GM18508 (cell line): ENCODE measurements around the gene TULP4.
"Not testable (repeated sequence)": the region's sequence is repeated elsewhere in the genome, so short reads cannot be mapped to it uniquely, and the experiment has no call there.

Experiments
- ATAC-seq: cut with Tn5 transposase; IDR thresholded peaks from one replicate; pipeline ENCODE4 v1.9.1; 2021; ENCODE audit warnings: moderate number of reproducible peaks; ENCODE audit not compliant: insufficient read depth, unreplicated experiment

The TULP4 gene

GRCh38 chr6:158544428-158544827, 232.2 kb downstream of the TULP4 start:
- no peak for ATAC-seq

DNA sequence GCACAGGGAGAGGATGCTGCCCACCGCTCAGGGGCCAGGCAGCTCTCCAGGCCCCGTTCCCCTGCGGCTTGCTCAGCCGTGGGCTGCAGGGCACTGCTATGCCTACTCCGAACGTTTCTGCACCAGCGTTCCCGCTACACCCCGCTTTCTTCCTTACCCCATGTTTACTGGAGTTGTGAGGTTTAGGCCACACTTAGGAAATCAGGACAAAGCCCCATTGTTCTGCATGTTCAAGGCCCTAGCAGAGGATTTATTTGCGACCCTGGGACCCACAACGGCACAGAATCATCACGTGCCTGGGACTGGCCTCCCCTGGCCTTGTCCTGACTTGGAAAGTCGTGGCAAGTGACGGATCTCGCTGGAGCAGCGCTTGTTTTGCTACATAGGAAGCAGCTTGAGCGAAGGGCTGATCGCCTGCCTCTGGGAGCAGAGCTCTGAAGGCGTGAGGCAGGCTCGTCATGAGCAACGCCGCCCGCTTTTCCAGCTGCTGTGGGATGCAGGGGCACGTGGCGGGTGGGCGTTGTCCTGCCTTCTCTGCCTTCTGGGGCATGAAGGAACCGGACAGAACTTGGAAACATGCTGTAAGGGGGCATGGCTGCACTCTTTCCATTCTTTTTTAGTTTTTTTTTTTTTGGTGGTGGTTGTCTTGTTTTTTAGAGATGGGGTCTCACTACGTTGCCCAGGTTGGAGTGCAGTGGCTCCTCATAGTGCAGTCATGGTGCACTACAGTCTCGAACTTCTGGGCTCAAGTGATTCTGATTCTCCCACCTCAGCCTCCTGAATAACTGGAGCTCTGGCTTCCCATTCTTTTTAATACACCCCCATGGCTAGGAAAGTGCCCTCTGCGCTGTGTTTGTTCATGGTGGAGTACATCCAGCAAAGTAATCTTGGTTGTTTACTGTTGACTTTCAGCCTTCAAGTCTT, 233.0 kb downstream of the TULP4 start:
- ATAC-seq, result no peak

GRCh38 chr6:158548418-158549161, 236.3 kb downstream of the TULP4 start:
- ATAC-seq, result no peak

DNA sequence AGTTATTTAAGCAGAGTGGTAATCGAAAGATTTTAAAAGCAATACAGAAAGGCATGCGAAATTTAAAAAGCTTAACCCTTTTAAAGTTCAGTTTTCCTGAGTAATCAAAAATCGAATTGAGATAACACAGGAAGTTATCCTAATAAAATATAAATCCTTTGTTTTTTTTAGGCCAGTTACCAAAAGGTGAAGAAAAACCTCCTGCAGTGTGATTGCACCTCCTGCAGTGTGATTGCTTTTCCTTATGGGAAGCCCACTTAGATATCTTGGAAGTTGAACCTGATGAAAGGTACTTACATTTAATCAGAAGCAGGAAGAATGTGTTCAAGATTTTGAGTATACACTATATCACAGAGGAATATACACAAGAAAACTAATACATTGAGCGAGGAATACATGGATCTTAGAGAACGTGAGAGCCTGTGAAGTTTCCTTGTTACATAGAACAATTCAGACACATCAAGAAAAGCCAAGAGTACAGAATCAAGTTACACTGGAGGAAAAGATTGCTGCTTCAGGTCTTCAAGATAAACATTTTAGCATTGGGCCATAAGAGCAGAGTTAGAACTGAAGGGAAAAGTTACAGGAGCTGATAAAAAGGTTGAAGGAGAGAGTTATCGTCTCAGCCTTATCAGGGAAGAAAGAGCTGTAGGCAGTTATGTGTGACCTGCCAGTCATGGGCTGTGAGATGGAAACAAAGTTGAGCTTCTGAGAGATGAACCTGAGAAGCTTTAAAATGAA, 240.0 kb downstream of the TULP4 start:
- no peak for ATAC-seq

DNA sequence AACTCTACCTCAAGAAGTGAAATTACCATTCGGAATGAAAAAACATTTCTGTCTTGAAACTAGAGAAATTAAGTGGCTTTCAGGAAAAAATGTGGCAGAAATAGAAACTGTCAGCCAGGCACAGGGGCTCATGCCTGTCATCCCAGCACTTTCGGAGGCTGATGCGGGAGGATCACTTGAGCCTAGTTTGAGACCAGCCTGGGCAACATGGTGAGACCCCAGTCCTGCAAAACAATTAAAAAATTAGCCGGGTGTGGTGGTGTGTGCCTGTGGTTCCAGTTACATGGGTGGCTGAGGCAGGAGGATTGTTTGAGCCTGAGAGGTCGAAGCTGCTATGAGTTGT, 240.5 kb downstream of the TULP4 start:
- no peak for ATAC-seq

- ATAC-seq, result no peak
Measured at GRCh38 chr6:158554611-158555361, 242.5 kb downstream of the TULP4 start.

DNA sequence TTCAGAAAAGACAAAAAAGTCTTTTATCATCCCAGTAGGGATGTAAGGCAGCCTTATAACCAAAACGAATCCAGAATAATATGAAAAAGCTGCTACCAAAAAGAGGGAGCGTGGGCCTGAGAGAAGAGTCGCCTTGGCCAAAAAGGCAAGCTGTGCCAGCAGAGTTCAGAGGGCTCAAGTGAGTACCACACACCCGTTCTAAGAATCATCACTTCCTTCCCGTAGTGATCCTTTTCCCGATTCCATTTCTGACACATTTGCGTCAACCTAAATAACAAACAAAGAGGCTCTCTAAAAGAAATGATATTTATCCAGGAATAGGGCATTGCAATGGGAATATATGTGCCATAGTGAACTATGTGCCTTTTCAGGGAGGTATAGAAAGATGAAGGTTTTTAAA, 243.8 kb downstream of the TULP4 start:
- ATAC-seq, result no peak

GRCh38 chr6:158557110-158557509, 244.8 kb downstream of the TULP4 start:
- not testable (repeated sequence) for ATAC-seq

DNA sequence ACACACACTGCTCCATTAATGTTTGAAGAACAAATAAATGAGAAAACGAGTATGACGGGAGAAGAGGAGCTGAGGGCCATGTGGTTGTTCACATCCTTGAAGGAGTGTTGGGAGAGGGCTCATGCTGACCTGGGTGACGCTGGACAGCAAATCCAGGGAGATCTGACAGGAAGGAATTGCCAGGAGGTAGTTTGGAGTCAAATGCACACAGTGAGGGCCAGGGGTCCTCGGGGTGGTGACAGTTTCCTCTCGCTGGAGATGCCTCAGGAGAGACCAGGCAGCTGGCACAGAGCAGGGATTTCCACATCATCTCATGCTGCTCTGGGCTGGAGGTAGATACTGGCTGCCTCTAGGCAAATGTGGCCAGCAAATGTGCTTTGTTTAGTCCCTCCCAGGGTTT, 245.7 kb downstream of the TULP4 start:
- ATAC-seq, result no peak

DNA sequence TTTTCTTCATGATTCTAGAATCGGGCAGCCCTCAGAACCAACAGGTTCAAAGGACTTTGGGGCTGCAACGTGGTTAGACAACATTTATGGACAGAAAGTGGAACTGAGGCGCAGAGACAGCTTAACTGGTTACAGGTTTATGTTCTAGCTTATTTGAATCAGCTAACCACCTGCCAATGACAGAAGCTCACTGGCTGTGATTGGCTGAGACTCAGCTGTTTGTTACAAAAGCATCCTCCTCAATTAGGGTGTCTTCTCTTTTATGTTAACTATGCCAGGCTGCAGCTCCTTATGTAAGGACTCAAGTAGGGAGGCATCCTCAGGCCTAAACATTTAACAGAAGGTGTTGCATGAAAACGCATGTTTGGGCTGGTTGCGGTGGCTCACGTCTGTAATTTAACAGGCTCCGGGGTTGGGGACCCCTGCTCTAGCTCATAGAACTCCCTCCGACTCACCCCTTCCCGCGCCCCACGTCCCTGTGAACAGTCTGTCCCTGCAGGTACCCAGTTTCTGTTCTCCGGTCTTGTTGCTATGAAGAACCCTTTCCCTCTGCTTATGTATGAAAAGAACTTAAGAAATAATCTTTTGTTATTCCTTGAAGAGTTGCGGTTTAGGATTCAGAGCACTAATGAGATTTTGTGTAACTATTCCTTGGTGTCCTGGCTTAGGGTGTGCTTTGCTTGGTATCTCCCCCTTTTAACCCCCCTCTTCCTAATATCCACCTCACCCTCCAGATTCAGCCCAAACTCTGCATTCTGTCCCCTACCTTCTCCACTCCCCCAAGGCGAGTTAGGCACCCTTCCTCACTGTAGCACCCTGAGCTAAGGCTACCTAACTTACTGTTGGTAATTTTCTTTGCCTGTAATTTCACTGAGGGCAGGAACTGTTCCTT, 246.4 kb downstream of the TULP4 start:
- no peak for ATAC-seq

DNA sequence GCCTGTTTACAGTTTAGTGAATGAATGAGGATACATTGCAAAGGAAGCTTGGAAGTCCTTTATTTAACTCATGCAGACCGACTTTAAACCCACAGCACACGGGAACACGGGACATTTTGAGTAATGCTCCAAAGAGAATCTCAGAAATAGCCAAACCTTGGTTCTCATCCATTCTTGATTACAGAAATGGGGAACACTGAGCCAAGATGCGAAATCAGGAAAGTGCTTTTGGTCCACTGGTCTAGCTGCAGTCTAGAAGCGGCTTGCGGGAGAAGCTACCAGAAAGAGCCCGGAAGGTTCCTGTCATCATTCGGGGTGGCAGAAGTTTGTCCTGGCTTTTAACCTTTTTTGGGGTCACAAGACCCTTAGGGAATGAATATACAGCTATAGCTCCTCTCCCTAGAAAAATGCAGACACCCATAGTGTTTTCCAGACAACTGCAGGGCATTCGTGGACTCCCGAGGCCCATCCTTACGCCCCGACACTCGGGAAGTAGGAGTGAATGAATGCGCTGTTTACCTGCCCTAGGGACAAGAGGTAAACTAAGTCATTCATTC, 247.2 kb downstream of the TULP4 start:
- ATAC-seq, result no peak

- ATAC-seq, result no peak
Measured at GRCh38 chr6:158559895-158560835, 247.9 kb downstream of the TULP4 start, which contains the start of gene TMEM181. TMEM181 (plus strand) TSS chr6:158560091; CDS start chr6:158560225, 134 bp downstream.

DNA sequence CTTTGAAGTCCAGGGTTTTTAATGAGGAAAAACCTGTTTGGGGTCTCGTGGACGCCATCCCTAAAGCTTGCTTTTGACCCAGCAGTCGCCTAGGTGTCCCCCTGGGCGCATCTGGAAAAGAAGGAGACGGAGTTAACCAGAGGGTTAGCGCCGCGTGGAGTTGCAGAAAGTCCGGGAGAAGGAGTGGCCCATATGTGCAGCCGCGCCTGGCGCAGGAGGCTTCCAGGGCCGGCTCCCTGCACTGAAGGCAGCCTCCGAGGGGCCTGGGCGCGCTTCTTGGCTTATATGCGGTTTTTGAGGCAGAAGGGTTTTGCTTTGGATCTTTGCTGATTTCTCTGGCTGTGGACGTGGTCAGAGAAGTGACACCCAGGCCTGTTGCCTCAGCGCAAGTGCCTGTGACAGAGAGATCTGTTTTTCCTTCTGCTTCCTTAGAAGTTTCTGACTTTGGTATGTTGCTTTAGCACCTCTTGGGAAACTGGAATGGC, 248.6 kb downstream of the TULP4 start:
- ATAC-seq, result no peak
